ENCODE data around the gene SLIT3.

Gene SLIT3

DNA sequence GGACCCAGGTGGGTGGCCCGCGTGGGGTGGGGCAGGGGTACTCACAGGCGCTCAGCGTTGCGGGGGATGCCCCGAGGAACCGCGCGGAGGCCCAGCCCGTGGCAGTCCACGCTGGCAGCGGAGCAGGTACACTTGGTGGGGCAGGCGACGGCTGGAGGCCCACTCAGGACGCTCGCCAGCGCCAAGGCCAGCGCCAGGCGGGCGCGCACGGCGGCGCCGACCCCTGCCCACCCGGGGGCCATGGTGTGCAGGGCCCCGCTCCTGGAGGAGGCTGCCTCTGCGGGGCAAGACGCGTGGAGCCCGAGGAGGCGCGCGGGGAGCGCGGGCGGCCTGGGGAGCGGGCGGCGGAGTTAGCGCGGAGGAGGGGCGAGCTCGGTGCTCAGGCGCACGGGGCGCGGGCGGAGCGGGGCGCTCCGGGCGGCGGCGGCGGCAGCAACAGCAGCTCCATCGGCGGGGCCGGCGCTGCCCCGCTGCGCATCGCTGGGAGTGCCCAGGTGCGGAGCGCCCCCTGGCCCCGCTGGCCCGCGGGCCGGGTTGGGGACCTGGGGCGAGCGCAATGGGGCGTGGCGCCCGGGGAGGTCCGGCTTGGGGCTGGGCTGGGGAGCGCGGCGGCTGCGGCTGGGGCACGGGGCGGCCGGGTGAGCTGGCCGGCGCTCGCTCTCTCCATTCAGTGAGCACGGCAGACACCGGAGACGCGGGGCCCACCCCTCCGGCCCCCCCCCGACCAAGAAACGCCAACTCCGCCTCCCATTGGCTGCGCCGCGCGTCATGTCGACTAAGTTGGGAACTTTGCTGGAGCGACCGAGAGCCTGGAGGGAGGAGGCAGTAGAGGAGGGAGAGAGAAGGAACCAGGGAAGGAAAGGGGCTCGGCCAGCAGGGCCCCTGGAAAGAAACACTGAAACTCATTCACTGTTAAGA lies at the start of gene SLIT3:
SLIT3 (minus strand) TSS at position 672 of the 918 bp plus-strand sequence; CDS start at position 242, 430 bp downstream.
- DNase-seq (ENCODE audit: low read depth): no peak

DNA sequence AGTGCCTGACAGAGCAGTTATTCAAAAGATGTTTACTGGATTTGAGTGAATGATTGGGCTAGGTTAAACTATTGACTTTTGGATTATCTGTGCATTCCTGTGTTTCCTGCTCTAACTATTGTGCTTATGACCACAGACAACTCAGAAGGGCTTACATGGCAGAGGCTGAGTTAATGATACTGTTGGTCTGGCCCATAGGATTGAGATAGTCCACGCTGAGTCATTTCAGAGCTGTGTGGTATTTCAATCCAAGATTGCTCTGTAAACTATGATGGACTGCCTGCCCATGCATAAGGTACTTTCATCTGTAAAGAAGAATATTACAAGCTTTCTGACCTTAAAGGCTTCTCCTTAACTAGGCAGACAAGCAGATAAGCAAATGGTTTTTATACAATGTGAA lies 49.1 kb upstream of the SLIT3 start:
- no peak for DNase-seq (ENCODE audit: low read depth)

DNA sequence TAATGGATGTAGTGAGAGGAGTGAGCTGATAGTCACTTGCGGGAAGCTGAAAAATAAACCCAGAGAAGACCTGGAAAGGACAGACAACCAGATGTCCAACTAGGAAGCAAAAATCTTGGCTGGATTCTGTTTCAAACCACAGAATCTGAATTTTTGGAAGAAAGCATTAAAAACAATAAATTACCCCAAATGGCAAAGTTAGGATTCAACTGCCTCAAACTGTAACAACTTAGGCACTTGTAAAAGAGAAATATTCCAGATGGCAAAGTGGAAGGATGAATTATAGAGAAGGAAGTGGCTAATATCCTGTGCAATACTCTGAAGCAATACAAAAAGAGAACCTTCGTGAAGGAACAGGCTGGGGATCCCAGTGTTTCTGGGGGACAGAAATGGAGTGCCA lies 46.8 kb upstream of the SLIT3 start:
- DNase-seq (ENCODE audit: low read depth): no peak

DNA sequence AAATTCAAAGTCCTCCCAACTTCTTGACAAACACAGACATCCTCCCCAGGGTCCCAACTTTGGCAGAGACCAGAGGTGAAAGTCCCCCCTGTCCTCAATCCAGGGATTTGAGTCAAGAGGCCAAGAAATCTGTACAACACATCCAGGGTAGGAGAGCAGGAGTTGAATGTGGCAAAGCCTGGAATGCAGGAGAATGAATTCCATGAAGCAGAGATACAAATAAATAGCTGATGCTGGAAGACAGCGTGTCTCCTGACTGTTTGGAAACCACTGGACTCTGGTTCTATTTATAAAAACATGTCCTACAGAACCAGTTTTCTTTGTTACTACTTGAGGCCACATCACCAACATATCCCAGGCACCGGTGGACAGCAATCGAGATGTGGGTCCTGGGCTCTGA lies 43.7 kb upstream of the SLIT3 start:
- DNase-seq (ENCODE audit: low read depth): no peak

DNA sequence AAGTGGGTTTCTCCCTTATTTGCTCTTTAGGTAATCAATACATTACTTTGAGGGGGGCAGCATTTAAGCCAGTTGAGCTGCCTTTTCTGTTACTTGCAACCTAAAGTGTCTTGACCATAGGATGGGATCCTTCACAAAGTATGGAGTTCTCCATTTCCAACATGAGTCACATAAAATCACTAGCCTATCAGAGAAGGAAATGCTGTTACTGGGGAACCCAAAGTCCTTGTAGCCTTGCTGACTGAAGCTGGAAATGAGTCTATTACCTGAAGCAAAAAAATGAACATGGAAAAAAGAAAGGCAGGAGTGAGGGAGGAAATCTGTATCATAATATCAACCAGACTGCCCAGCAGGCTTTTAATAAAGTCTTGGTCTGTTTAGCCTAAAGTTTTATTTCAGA lies 42.8 kb upstream of the SLIT3 start:
- DNase-seq (ENCODE audit: low read depth): no peak

DNA sequence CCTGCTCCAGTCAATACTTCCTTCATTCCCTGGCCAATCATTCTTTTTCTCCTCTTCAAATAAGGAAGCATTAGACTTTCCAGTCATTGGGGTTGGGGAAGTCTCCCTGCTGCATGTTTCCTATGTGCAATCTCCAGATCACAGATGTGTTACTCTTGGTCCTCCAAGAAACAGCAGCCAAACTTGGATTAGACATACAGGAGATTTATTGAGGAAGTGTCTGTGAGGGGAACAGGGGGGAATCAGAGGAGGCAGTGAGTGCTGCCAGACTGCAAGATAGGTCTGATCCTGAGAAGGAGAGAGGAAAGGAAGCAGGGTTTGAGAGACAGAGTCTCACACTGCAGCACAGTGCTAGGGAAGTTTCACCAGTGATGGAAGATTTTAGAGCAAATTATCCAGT lies 40.6 kb upstream of the SLIT3 start:
- DNase-seq (ENCODE audit: low read depth): no peak

DNA sequence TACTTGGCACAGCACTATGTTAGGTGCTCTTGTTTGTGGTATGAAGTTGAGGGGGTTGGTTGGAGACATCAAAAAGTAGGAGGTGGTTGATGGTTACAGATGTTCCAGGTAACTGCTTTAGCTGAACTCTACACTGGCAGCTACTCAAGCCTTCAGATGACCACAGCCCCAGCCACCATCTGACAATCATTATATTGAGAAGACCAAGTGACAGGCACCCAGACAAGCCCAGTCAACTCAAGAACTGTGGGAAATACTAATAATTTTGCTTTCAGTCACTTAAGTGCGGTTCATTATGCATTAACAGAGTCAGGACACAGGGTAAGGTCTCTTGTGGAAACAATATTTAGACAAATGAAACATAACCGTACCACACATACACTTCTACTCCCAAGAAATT lies 38.9 kb upstream of the SLIT3 start:
- DNase-seq (ENCODE audit: low read depth): no peak

DNA sequence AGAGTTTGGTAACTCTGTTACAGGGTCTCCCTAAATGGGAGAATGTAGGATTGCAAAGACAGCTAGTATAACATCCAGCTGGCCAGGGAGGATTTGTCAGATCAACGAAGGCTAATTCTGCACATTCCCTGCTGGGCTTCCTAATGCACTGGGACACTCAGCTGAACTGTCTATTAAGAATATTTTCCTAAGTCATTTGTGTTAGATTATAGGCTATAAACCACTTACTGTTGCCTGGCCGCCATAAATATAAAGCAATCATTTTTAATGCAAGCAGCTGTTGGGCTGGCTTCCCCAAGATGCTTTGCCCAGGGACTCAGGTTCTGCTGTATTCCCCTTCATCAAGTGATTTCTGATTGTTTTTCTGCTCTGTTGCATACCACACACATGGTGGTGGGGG lies 35.3 kb upstream of the SLIT3 start:
- DNase-seq (ENCODE audit: low read depth): no peak

DNA sequence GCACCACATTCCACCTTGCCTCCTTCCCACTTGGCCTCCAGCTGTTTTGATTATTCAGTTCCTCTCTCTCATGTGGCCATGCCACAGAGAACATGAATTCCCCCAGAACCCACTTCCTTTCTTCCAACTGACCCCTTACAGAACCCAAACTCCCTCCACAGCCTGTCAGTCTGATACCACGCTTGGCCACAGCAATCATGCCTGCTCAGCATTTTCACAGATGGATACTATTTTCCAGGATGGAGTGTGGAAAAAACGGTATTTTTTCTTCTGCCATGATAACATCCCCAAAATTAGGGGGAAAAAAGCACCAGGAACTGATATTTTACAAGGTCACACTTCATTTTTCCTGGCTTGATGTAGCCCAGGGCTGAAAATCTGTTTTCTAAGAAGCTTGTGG lies 34.9 kb upstream of the SLIT3 start:
- DNase-seq (ENCODE audit: low read depth): no peak

DNA sequence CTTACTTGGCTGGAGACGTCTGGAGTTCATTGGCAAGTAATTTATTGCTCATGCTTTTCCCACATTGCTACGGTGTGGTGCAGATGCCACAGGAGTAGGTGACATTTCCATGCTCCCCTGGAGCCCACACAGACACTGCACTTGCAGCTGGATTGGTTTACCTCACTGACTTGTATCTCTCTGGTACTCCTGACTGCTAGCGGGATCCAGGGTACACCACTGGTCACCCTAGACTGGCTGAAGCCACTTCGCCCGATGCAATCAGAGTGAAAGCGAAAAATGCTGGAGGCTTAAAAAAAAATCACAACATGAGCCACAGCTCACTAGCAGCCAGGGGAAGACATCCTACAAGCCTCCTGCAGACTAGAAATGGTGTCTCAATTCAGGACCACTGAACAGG lies 32.6 kb upstream of the SLIT3 start:
- DNase-seq (ENCODE audit: low read depth): no peak

DNA sequence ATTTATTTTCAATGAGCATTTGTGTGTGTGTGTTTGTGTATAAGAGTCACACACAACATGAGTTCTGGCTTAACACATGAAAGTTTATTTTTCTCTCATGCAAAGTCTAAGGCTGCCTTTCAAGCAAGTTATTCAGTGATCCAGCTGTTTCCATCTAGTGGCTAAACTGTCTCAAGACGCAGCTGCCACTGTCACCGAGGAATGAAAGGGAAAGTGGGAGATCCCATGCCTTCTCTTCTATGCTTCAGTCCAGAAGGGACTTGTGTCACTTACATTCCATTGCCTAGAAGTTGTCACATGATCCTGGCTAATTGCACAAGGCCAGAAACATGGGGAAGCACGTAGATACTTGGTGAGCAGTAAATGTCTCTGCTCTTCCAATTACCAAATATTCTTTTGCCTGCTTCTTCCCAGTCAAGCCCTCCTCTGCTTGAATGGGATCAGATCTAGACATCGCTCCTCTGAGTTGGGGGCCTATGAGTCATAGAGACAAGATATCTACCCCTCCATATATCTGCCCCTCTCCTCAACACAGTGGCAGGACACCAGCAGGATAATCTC lies 30.4 kb upstream of the SLIT3 start:
- no peak for DNase-seq (ENCODE audit: low read depth)

DNA sequence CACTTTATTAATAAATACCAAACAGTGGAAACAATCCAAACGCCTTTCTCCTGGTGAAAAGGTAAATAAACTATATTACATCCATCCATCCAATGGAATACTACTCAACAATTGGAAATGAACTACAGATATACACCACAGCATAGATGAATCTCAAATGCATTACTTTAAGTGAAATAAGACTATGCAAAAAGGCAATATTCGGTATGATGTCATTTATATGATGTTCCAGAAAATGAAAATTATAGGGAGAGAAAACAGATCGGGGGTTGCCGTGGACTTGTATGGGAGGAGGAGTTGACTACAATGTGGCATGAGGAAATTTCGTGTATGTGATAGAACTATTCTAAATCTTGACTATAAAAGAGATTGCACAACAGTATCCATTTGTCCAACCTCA lies 27.5 kb upstream of the SLIT3 start:
- no peak for DNase-seq (ENCODE audit: low read depth)

DNA sequence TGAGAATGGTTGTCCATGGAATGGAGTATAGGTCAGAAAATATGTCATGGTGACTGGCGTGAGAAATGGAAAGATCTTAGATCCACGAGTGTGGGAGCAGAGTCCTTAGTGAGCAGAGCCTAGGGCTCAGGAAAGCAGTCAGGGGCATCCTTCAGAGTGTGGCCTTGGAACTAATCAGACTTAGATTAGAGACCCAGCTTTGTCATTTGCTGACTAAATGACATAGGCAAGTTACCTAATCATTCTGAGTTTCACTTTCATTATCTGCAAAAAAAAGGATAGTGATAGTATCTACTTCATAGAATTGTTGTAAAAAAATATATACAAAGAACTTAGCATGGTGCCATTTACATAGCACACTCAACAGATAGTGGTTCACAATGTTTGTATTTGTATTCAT lies 24.3 kb upstream of the SLIT3 start:
- no peak for DNase-seq (ENCODE audit: low read depth)

DNA sequence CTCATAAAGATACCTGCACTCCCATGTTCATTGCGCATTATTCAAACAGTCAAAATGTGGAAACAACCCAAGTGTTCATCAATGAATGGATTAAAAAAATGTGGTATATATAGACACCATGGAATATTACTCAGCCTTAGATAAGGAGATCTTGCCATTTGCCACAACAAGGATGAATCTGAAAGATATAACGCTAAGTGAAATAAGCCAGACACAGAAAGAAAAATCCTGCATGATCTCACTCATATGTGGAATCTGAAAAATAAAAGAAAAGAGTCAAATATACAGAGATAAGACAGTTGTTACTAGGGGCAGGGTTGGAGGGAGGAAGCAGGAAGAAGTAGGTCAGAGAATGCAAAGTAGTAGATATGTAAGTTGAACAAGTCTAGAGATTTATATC lies 17.6 kb upstream of the SLIT3 start:
- DNase-seq (ENCODE audit: low read depth): no peak

DNA sequence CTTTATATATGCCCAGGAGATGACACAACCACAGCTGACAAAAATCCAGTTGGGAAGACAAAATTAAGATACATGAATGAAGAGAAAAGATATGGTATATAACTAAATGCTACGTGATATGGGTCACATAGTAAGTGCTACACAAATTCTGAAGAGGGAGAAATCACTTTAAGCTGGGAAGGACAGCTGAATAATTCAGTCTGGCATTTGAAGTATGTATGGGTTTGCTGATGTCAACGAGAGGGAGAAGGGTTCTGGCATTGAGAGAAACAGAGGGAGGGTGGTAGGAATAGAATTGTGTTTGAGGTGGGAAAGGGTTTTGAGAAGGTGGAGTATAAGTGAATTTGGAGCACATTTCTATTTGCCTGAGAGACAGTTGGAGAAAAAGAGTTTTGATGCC lies 6.7 kb upstream of the SLIT3 start:
- no peak for DNase-seq (ENCODE audit: low read depth)

DNA sequence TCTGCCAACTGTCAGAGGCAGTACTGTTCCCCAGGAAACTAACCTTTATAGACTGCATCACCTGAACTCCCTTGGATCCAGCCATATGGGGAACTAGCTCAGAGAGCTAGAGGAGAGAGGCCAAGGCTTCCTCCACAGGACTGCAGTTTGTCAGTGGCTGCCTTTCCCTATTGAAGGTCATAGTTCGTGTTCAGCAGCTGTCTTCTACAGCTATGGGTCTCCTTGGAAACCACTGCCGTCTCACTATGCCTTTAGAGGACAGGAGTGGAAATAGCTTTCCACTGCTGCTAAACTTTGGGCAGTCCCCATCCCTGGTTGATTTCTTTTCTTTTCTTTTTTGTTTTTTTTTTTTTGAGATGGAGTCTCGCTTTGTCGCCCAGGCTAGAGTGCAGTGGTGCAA lies 4.4 kb upstream of the SLIT3 start:
- DNase-seq (ENCODE audit: low read depth): no peak

DNA sequence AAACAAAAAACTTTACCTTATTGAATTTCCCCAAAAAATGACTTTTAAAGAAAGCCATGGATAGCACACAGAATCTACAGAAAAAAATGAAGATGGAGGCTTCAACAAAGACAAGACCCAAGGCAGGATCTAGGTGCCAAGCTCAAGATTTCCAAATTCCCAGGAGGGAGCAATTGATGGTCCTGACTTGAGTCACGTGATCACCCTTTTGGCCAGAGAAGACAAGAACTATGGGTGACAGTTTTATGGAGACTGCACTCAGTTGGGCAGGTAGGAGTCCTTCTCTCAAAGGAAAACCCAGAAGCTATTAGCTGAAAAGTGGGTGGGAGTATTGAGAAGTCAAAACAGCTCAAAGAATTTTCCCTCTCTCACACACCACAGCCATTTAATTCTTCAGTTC lies 3.2 kb upstream of the SLIT3 start:
- no peak for DNase-seq (ENCODE audit: low read depth)

DNA sequence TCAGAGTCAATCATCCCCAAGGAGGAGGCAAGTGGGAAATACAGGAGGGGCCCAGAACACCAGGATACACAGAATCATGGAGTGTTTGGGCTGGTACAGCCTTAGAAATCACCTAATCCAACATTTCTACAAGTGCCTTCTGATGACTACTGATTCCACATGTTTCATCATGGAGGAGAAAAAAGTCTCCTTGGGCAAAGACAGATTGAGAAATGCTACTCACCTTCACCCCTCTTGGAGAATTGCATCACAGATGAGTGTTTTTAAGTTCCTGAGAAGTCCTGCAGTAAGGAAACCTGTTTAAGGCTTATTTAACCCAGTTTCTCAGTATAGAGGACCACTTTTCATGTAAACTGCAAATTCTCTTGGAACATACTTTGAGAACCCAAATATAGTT lies 2.2 kb upstream of the SLIT3 start:
- DNase-seq (ENCODE audit: low read depth): no peak

DNA sequence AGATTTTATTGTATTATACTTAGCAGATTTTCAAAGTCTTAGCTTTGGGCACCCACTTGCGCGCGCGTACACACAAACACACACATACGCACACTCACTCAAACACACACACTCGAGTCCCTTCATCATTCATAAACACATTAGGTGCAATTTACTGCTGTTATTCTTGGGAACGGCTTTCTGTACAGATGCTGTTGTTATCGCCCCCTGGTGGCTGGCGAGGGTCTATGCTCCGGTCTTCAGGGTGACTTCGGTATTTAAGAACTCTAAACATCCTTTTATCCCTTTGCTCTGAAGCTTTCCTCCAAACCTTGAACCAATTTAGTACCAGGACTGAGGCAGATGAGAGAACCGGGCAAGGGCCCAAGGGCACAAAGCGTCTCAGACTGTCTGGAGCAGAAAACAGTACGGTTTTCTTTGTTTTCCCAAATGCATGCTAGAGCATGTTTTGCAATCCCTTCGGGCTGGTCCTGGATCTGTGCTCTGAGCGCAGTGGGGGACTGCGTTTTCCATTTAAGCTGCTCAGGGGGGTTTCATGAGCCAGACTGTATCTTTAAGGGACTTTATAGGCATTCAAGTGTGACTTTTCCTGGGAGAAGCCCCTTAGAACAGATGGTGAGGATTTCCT lies 1.7 kb upstream of the SLIT3 start:
- peak; percentile 16 for DNase-seq (ENCODE audit: low read depth)

DNA sequence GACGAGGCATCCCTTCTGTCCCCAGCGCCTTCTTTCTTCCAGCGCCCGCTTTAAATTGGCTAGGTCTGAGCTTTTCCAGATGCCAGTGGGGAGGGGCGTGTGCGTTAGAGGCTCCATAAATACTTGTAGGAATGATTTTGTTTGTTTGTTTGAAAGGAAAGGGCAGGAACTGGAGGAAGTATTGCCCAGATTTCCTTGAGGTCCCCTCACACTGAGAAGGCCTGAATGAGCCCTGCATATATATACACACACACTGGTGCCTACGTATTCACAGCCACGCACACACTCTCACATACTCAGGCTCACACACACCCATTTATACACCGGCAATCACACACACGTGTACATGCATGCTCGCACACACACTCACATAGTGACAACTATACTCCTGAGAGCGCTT lies 1.0 kb upstream of the SLIT3 start:
- no peak for DNase-seq (ENCODE audit: low read depth)

DNA sequence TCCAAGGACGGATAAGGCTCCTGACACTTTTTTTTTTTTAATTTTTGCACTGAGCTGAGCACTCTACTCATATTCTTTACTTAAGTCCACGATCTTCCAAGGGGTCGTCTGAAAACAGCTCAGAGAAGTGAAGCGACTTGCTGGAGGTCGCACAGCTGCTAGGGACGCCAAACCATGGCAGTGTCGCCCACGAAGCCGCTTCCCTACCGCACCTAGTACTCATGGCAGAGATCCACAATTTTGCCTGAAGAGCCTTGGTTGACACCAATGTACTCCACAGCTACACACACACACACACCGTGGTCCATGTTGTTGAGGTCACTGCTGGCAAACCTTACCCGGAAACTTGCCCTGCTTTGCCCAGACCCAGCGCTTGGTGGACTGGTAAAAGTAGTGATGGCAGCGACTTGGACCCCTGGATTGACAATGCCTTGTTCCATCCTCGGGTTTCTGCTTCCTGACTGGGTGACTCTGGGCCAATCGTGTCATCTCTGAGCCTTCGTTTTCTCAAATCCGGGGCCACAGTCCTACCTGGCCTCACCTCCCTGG lies 521 bp upstream of the SLIT3 start:
- DNase-seq (ENCODE audit: low read depth): no peak

DNA sequence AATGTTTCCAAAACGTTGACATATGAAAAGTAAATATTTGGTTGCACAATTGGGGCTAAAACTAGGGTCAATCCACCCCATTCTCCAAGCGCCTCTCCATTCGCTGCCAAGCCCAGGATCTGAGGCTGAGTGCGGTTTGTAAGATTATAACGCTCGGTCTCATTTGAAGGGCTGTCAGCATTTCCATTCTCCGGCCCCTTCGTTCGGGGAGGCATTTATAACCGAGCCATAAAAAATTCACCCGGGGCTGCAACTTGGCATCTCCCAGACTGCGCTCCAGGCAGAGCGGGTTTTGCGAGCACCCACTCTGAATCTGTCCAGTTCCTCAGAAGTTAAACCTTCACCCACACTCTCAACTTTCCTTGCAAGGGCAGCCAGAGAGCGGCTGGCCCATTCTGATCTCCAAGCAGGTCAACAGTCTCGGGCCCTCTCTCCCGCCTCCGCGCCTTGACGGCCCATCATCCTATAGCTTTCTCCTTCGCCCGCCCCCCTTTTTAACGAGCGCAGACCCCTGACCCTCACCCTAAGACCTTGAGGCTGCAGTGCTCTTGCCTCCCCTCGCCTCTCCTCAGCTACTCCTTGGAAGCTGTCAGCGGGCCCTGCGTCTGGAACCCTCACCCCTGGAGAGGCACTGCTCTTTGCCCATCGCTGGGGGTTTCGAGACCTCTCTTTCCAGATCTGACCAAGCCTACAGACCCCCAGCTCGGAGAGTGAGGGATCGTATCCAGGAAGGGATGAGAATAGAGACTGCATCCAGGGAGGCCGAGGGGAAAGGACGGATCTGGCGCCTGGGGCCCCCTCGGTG lies 1.1 kb downstream of the SLIT3 start:
- DNase-seq (ENCODE audit: low read depth): no peak

All from stimulated activated CD4-positive, alpha-beta T cell treated with anti-CD3 and anti-CD28 coated beads, Interleukin-2, amount 100 ng/mL, for 4 hours (primary cell).